ENCODE measurements around the gene BIVM. TPM values are rescaled to one million over a fixed set of nuclear protein-coding genes. Genes with fewer than 3 reads are reported as not detected.

BIVM gene
- total RNA-seq, 2 donors from 2014 or later: 9.9 to 10.7 TPM

- no peak for ATAC-seq
- no peak overlapping the region for H3K4me3 Mint-ChIP-seq
- peaks cover 4% of the 10 kb centered on the region for H3K4me1 Mint-ChIP-seq
- no peaks in the 10 kb centered on the region for H3K27me3 Mint-ChIP-seq
- H3K36me3 Mint-ChIP-seq (ENCODE audit: low read depth): no peaks in the 10 kb centered on the region
- no peak overlapping the region for H3K27ac Mint-ChIP-seq
- DNase-seq: no peak
- H3K9me3 ChIP-seq (ENCODE audit: control insufficient read depth, low read length, poor library complexity, severe bottlenecking): no peaks in the 10 kb centered on the region
Observed at GRCh38 chr13:102881819-102882686, 83.1 kb downstream of the BIVM start.

Other genes starting within 250 kb of the BIVM start
- 100 to 1,000 TPM in 1 of 2 donors, 10 to 100 TPM in 1; 92.5 to 124 TPM for gene TPP2, start 202.1 kb upstream of the BIVM start, total RNA-seq
- gene METTL21C, start 104.1 kb upstream of the BIVM start, total RNA-seq: not detected
- gene TEX30, start 25.3 kb upstream of the BIVM start, total RNA-seq: 1 to 10 TPM; 3.0 to 4.8 TPM
- gene POGLUT2, start 143 bp upstream of the BIVM start, total RNA-seq: under 1 TPM; 0.22 to 0.37 TPM
- gene ERCC5, start 46.9 kb downstream of the BIVM start, total RNA-seq: 10 to 100 TPM; 76.3 to 87.3 TPM